CD4-positive, alpha-beta T cell treated with Interleukin-15 for 4 hours (primary cell): ENCODE data around the gene BCAP31.

Source experiments
- DNase-seq: peaks from one replicate; pipeline ENCODE4 v3.0.0-alpha.2; 2020; ENCODE audit warnings: low spot score

Gene BCAP31

DNA sequence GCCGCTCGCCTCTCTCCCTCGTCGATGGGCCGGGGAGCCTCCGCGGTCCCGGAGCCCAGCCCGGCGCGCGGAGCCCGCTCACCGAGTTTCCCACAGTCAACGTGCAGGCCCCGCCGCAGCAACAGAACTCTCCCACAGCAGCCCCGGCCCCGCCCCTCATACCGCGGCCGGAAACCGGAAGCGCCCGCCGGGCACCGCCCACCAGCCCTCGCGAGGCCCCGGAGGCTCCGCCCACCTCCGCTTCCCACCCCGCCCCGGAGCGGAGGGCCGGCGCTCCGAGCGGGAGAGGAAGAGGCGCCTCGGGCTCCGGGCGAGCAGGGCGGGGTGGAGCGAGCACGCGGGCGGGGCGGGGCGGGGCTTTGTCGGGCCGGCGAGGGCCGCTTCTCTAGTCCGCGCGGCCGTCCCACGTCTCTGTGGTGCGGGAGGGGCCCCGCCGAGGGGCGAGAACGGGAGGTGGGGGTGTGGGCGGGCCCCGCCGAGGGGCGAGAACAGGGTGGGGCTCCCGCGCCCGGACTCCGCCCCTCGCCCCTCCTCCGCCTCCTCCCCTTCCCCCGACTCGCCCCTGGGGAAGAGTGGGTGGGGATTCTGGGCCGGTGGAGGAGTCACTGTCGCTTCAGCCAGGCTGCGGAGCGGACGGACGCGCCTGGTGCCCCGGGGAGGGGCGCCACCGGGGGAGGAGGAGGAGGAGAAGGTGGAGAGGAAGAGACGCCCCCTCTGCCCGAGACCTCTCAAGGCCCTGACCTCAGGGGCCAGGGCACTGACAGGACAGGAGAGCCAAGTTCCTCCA lies at the start of gene BCAP31, which contains the start of gene ABCD1:
Gene BCAP31 (minus strand): TSS at position 136 of the 787 bp plus-strand sequence. CDS start 1,143 bp downstream, outside the sequence.
Gene ABCD1 (plus strand): TSS at position 605 of the 787 bp plus-strand sequence. CDS start 411 bp downstream, outside the sequence.
- DNase-seq = peak; percentile 88

DNA sequence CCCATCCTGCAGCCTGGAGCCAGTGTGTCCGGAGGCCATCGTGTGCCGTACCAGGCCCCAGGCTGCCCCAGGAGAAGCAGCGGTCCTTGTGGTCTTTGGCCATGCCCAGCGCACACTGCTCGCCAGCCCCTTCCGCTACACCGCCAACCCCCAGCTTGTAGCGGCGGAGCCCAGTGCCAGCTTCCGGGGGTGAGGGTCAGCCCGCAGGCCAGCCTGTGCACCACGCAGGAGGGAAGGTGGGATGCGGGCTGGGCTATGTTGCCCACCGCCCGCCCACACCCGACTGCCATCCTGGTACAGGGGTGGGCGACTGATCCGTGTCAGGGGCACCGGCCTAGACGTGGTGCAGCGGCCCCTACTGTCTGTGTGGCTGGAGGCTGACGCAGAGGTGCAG lies 49.0 kb upstream of the BCAP31 start:
- DNase-seq = no peak

DNA sequence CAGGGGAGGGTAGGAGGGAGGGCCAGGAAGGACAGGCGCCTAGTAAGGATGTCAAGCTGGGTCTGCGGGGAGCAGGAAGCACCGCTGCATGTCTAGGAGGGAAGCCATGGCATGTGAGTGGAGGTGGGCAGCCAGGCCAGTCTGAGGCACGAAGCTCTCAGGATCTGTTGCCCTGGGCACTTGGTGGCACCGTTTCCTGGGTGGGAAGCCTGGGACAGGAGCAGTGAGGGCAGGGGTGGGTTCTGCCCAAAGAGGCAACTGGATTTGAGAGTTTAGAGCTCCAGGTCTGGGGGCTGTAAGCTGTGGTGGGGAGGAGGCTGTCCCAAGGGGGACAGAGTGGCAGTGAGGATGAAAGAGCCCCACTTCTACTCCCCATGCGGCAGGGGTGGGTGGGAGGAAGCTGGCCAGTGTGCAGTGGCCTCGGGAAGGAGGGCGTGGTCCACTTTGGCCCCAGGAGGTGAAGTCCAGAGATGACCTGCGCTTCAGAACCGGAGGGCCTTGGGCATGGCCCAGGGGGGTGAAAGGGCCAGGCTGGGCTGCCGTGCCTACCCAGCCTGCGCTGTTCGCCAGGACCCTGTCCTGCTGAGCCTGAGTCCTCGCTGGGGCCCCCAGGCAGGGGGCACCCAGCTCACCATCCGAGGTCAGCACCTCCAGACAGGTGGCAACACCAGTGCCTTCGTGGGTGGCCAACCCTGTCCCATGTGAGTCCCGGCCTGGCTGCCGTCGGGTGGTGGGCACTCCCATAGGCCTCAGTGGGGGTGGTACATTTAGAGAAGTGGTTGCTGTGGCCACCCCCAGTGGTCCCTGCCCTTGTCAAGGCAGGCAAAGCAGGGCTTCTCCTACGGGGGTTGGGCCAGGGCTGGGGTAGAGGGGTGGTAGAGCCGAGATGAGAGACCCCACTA lies 48.4 kb upstream of the BCAP31 start:
- DNase-seq = no peak

DNA sequence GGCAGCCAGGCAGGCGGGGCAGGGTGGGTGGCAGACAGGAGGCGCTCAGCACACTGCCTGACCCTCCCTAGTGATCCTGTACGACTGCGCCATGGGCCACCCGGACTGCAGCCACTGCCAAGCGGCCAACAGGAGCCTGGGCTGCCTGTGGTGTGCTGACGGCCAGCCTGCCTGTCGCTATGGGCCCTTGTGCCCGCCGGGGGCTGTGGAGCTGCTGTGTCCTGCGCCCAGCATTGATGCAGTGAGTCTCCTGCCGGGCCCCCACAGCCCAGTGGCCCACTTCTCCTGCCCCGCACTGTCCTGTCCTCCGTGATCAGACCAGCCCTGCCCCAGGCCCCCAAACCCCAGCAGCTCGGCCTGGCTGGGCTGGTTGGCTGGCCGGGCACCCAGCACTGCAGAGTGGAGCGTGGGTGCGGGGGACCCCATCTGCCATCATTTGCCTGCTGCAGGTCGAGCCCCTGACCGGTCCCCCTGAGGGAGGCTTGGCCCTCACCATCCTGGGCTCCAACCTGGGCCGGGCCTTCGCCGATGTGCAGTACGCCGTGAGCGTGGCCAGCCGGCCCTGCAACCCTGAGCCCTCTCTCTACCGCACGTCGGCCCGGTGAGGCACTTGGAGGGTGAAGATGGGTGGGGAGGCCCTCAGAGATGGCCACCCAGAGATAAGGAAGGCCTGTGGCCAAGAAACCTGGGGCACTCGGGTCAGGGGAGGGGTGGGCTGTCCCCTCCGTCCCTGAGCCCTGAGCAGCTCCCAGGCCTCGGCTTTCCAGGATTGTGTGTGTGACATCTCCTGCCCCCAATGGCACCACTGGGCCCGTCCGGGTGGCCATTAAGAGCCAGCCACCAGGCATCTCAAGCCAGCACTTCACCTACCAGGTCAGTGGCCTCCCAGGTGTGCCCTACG lies 47.5 kb upstream of the BCAP31 start:
- no peak for DNase-seq

DNA sequence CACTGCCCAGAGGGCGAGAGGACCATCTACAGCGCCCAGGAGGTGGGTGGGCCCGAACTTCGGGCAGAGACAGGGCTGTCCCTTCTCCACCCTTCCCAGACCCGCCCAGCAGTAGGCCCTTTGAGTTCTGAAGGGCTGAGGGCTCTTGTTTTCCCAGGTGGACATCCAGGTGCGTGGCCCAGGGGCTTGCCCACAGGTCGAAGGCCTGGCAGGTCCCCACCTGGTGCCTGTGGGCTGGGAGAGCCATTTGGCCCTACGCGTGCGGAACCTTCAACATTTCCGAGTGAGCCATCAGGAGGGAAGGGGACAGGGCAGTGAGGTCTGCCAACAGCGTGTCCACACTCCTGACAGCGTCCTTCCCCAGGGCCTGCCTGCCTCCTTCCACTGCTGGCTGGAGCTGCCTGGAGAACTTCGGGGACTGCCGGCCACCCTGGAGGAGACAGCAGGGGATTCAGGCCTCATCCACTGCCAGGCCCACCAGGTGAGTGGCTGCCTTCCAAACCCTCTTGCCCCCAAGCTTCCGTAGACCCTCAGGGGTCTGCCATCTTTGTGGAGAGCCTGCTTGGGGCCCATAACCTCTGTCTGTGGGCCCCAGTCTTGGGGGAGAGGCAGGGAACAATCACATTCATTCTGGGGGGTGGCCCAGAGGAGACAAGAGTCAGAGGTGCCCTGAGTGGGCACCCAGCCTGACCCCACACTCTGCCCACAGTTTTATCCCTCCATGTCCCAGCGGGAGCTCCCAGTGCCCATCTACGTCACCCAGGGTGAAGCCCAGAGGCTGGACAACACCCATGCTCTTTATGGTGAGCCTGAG lies 46.6 kb upstream of the BCAP31 start:
- no peak for DNase-seq

DNA sequence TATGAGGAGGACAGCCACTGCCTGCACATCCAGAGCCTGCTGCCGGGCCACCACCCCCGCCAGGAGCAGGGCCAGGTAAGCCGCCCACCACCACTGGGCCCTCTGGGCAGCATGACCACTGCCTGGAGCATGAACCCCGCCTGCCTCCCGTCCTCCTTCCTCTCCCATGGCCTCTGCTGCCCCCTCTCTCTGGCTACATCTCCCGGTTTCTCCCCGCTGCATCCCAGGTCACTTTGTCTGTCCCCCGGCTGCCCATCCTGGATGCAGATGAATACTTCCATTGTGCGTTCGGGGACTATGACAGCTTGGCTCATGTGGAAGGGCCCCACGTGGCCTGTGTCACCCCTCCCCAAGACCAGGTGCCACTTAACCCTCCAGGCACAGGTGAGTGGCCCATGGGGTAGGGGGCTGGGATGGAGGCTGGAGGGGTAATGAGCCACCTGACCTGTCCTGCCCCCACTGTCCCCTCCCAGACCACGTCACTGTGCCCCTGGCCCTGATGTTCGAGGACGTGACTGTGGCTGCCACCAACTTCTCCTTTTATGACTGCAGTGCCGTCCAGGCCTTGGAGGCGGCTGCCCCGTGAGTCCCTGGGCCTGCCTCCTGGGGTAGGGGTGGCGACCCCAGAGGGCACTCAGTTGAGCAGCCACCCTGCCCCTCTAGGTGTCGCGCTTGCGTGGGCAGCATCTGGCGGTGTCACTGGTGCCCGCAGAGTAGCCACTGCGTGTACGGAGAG lies 45.8 kb upstream of the BCAP31 start:
- DNase-seq = no peak

DNA sequence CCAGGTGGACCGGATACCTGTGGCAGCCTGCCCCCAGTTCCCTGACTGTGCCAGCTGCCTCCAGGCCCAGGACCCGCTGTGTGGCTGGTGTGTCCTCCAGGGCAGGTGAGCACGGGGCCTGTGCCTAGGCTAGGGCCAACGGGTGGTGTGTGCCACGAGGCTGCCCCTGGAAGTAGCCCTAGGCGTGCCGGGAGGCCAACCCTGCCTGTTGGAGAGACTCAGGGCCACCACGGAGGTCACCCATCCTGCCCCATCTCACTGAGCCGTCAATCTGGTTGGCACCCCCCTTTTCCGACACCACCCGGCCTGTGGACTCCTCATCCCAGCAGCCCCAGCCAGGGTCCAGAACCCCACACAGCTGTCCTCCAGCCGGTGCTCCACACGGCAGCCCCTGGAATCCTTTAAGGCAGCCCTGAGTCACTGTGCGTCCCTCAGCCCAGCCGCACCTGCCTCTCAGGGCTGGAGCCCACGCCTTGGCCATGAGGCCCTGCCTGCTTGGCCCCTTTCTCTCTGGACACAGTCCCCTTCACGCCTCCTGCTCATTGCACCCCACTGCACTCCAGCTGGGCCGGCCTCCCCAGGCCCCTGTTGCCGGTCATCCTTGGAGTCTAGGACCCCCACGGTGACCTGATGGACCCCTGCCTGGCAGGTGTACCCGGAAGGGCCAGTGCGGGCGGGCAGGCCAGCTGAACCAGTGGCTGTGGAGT lies 45.1 kb upstream of the BCAP31 start:
- no peak for DNase-seq

DNA sequence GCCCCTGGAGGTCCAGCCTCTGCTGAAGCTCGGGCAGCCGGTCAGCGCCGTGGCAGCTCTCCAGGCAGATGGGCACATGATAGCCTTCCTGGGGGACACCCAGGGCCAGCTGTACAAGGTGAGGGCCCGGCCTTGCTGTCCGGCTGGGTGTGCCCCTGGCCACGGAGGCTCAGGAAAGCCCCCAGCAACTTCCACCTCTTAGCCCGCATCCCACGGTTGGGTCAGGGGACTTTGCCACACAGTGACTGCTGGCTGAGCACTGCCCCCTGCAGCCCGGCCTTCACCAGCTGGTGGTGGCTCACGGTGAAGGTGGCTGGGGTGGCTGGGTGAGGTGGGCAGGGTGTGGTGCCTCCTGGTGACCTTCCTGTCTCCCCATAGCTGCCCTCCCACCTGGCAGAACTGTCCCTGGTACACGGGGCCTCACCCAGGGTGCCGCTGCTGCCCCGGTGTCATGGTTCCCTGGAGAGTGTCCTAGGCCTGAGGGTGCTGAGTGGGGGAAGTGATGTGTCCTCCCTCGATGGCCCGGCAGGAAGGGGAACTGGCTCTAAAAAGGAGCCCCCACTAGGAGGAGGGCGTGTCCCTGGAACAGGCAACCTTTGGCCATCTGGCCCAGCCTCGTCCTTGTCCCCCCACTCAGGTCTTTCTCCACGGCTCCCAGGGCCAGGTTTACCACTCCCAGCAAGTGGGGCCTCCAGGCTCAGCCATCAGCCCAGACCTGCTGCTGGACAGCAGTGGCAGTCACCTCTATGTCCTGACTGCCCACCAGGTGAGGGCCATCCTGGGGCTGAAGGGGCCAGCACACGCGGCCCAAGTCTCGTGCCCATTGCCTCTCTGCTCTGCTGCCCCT lies 44.3 kb upstream of the BCAP31 start:
- DNase-seq = no peak

DNA sequence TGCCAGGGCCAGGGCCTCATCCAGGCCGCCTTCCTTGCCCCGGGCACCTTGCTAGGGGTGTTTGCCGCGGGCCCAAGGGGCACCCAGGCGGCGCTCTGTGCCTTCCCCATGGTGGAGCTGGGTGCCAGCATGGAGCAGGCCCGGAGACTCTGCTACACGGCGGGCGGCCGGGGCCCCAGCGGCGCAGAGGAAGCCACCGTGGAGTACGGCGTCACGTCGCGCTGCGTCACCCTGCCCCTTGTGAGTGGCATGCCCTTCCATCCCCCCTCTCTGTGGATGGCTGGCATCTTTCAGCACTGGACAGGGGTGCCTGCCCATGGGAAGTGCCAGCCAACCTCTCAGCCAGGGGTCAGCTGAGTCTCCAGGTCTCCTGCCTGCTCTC lies 43.5 kb upstream of the BCAP31 start:
- DNase-seq = no peak

DNA sequence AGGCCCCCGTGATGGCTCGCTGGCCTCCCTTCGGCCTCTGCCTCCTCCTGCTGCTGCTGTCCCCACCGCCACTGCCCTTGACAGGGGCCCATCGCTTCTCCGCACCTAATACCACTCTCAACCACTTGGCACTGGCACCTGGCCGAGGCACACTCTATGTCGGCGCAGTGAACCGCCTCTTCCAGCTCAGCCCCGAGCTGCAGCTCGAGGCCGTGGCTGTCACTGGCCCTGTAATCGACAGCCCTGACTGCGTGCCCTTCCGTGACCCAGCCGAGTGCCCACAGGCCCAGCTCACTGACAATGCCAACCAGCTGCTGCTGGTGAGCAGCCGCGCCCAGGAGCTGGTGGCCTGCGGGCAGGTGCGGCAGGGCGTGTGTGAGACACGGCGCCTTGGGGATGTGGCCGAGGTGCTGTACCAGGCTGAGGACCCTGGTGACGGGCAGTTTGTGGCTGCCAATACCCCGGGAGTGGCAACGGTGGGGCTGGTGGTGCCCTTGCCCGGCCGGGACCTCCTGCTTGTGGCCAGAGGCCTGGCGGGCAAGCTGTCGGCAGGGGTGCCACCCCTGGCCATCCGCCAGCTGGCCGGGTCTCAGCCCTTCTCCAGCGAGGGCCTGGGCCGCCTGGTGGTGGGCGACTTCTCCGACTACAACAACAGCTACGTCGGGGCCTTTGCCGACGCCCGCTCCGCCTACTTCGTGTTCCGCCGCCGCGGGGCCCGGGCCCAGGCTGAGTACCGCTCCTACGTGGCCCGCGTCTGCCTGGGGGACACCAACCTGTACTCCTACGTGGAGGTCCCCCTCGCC lies 42.9 kb upstream of the BCAP31 start:
- no peak for DNase-seq

DNA sequence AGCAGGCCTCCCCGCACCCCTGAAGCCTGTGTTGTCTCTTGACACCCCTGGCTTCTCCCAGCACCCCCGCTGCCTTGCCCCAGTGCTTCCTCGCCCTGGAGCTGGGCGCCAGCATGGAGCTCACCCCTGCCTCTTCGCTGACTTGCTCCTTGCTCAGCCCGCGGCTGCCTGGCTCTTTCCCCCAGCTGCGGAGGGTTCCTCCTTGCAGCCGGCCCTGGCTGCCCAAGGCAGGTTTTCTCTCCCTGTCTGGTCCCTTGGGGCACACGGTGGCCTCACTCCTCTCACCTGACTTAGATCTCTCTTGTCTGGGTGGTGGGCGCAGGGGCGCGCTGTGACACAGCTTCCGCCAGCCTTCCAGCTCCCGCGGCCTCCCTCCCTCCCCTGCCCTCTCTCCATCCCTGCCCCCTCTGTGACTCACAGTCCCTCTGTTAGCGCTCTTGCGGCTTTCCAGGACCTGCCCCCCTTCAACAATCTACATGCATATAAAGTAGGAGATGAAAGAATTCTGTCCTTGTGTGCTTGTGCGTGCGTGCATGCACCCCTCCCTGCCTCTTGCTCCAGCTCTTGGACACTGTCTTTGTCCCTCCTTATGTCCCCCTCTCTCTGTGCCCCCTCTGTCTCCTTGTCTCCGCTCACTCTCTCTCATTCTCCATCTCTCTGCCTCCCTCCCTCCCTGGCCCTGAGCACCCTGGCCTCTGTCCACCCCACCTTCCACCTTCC lies 42.1 kb upstream of the BCAP31 start:
- DNase-seq = peak; percentile 13

DNA sequence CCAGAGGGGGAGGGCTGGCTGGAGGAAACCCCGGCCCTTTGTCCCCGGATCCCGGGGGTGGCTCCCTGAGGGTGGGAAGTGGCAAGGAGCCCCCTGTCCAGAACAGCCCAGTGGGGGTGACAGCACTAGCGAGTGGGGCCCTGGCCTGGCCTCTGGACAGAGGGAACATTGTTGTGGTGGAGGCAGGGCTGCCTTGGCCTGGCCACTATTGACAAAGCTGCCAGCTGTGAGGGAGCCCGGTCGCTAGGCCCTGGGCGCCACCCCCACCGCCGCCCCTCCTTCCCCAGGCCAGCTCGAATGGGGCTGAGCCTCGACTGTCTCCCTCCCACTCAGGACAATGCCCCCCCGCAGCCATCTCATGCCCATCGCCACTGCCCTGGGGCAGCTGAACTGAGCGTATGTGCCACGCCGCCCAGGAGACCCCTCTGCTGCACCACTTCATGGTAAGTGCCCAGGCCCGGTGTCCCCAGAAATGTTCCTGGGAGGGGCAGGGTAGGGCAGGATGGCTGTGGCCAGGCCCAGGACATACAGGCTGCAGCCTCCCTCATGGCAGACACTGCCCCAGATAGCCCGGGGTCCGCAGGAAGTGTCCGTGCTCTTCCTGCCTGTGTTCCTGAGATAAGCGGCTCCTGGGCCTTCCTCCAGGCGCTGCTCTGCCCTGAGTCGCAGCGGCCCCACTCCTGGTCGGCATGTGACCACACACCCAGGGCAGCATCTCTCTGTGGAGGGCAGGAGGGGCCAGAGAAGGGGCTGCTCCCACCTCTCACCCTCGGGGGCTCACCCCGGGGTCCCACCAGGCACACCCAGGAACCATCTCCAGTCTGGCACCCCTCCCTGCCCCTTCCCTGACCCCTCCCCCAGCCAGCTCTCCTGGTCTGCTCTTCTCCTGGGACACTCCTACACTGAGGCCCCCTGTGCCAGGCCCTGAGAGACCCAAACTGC lies 41.2 kb upstream of the BCAP31 start:
- DNase-seq = no peak

DNA sequence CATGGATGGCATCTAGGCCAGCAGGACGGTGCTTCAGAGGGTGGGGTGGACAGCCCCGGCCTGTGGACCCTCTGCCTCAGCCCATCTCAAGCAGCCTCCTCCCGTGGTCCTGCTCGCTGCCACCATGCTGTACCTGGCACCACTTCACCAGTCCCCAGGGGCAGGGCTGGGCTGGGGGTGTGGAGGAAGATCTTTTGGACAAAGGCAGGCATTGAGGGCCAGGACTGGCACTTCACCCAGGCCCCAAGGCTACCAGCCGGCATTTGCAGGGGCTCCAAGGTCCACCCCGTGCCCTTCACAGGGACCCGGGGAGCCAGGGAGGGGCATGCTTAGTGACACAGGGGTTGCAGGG lies 40.6 kb upstream of the BCAP31 start:
- DNase-seq = no peak

DNA sequence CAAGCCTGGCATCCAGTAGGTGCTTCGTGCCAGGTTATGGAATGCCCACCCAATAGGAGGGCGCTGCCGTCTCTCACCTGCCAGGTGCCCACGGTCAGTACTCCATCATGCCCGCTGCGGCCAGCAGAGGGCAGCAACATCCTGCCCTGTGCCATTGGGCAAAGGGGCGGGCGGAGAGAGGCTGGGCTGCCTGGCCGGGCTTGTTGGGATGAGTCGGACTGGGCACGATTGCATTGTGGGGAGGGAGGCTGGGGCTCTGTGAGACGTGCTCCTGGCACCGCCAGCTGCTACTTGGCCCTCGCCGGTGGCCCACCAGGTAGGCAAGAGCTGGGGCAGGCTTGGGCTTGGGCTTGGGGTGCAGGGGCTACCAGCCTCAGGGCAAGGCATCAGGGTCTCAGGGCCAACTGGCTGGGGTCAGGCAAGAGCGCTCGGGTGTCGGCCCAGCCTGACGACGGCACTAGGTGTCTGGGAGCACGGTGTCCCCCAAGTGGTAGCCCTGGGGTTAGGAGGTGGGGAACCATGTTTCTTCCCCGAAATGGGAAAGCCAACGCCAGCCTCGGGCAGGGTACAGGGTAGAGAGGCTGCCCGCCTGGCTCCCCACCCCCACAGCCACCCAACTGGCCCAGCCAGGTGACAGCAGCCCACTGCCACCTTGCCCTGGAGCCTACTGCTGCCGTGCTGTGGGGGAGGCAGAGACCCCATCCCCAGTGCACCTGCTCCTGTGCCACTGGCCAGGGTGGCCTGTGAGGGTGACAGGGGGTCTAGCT lies 40.0 kb upstream of the BCAP31 start, which contains the start of gene PLXNB3:
Gene PLXNB3 (plus strand): TSS at position 261 of the 767 bp plus-strand sequence. CDS start 1,287 bp downstream, outside the sequence.
- DNase-seq = peak; percentile 73

DNA sequence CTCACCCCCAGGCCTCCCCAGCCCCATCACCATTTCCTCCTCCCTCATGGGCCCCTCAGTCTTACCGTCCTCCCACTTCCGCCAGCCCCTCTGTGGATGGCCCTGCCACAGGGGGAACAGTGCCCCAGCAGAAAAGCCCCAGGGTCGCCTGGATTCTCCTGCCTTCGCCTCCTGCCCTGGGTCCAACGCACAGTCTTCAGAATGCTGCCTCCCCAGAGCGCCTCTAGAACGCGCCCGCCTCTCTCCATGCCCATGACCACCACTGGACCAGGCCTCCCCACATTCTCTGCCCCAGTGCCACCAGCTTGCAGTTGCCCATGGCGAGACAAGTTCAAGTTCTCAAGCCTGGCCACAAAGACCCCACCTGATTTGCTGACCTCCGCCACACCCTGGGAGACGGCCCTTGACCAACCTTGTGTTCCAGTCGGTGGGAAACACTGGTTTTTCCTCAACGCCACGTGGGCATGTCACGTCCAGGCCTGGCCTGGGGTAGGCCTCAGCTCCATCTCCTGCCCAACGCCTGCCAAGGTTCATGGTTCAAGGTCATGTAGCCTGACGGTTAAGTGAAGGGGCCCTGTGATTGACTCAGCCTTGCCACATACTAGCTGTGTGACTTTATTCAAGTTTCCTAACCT lies 39.2 kb upstream of the BCAP31 start:
- DNase-seq = no peak
